Neutrophil (primary cell): ENCODE measurements around the gene PKIB.

Source experiments
- H3K27ac ChIP-seq: fragments of 200-600 bp; sonication (generic); 2 replicates; pipeline ENCODE4 v1.5.1; 2016; ENCODE audit warnings: mild to moderate bottlenecking, moderate library complexity
- H3K27me3 ChIP-seq: fragments of 200-600 bp; sonication (generic); 2 replicates; pipeline ENCODE4 v1.6.0; 2016; ENCODE audit warnings: mild to moderate bottlenecking
- H3K36me3 ChIP-seq: fragments of 200-600 bp; sonication (generic); 2 replicates; pipeline ENCODE4 v1.5.1; 2017
- H3K4me1 ChIP-seq, 2 experiments: fragments of 200-600 bp in 1 of 2; sonication (generic) in 1 of 2; 1 replicate in 1 of 2; 2 replicates in 1 of 2; pipeline versions ENCODE4 v1.5.1 to v1.6.1; 2013 to 2016; ENCODE audit warnings: low read depth in 1 of 2, low read length in 1 of 2, mild to moderate bottlenecking in 1 of 2, moderate library complexity in 1 of 2; ENCODE audit not compliant: control insufficient read depth in 1 of 2, insufficient read depth in 1 of 2
- H3K4me3 ChIP-seq, 2 experiments: fragments of 200-600 bp in 1 of 2; sonication (generic) in 1 of 2; 1 replicate in 1 of 2; 2 replicates in 1 of 2; pipeline ENCODE4 v1.5.1; 2013 to 2016; ENCODE audit warnings: low read depth in 1 of 2, low read length in 1 of 2, mild to moderate bottlenecking in 1 of 2, moderate library complexity in 1 of 2
- H3K9me3 ChIP-seq: fragments of 200-600 bp; sonication (generic); 2 replicates; pipeline ENCODE4 v1.5.1; 2016
- CTCF ChIP-seq: fragments of 200-600 bp; sonication (generic); IDR thresholded peaks from 2 replicates; pipeline ENCODE4 v1.5.1; 2016; ENCODE audit warnings: antibody characterized with exemption

The PKIB gene

GRCh38 chr6:122696853-122697252 lies 86.6 kb downstream of the PKIB start:
- no peaks in the 10 kb centered on the region for H3K4me1 ChIP-seq
- no peaks in the 10 kb centered on the region for H3K36me3 ChIP-seq
- H3K9me3 ChIP-seq = no peaks in the 10 kb centered on the region
- no peak overlapping the region for H3K27ac ChIP-seq
- TF ChIP-seq CTCF = no peak
- H3K4me3 ChIP-seq = no peak overlapping the region
- peaks cover 15% of the 10 kb centered on the region for H3K27me3 ChIP-seq

DNA sequence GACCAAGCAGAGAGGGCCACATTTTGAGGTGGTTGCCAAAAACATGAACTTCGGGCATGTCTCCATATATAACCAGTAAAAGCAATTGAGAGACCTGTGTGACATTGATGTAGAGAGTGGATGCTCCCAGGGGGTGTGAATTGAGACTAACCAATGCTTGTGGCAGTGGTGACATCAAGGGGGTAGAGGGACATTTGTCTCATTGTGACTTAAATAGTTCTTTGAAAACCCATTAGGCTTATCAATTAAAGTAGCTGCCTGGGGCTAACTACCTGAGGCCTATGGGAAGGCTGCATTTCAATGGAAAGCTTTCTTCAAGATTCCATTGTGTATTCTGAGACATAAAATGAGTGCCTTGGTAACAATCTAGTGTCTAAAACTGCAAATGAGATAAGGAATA lies 87.3 kb downstream of the PKIB start:
- Histone ChIP-seq H3K9me3 (no peaks in the 10 kb centered on the region), H3K27ac (no peak overlapping the region), H3K36me3 (no peaks in the 10 kb centered on the region), H3K4me1 (no peaks in the 10 kb centered on the region), H3K4me3 (no peak overlapping the region), H3K27me3 (peaks cover 15% of the 10 kb centered on the region)
- TF ChIP-seq CTCF = no peak

DNA sequence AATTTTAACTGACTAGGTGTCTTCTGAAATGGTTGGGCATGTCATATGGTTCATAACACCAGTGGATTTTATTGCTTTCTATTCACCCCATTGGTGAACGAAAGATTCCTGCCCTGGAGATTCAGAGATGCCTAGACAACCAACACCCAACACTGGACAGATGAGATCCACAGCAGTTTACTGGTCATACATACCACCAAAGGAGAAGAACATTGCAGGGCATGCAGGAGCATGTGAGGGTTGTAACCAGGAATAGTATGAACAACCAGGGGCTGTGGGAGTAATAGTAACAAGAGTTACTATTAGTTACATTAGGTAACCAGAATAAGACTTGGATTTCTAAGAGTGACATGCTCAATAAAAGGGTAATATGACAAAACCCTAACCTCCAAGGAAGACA lies 91.5 kb downstream of the PKIB start:
- Histone ChIP-seq H3K27ac (no peak overlapping the region), H3K27me3 (peaks cover 2% of the 10 kb centered on the region), H3K36me3 (no peaks in the 10 kb centered on the region), H3K4me3 (no peak overlapping the region), H3K4me1 (no peaks in the 10 kb centered on the region), H3K9me3 (no peaks in the 10 kb centered on the region)
- TF ChIP-seq CTCF = no peak

GRCh38 chr6:122702841-122703240 lies 92.6 kb downstream of the PKIB start:
- H3K9me3 ChIP-seq = no peaks in the 10 kb centered on the region

GRCh38 chr6:122704066-122704465 lies 93.9 kb downstream of the PKIB start:
- no peaks in the 10 kb centered on the region for H3K27me3 ChIP-seq
- no peak overlapping the region for H3K4me3 ChIP-seq
- H3K4me1 ChIP-seq = no peaks in the 10 kb centered on the region
- no peaks in the 10 kb centered on the region for H3K36me3 ChIP-seq
- no peaks in the 10 kb centered on the region for H3K9me3 ChIP-seq
- no peak for TF ChIP-seq CTCF
- no peak overlapping the region for H3K27ac ChIP-seq

More at GRCh38 chr6:122702841-122703240, 92.6 kb downstream of the PKIB start:
- H3K36me3 ChIP-seq = no peaks in the 10 kb centered on the region
- no peaks in the 10 kb centered on the region for H3K4me1 ChIP-seq
- no peaks in the 10 kb centered on the region for H3K27me3 ChIP-seq
- H3K27ac ChIP-seq = no peak overlapping the region
- no peak for TF ChIP-seq CTCF
- H3K4me3 ChIP-seq = no peak overlapping the region
